Hindlimb muscle (tissue), 1 donor: ENCODE data around the gene MEGF8. TPM values are rescaled to one million over a fixed set of nuclear protein-coding genes. Genes with fewer than 3 reads are reported as not detected.
"Not testable (repeated sequence)": the region's sequence is repeated elsewhere in the genome, so short reads cannot be mapped to it uniquely, and the experiment has no call there.

ENCODE experiments used
- DNase-seq: peaks from one replicate; pipeline ENCODE4 v3.0.0-alpha.2; 2013
- polyA plus RNA-seq: library from polyadenylated mRNA; unstranded; fragments of 120-200 nt; gene quantifications from one replicate; pipeline ENCODE4 v1.2.1, GENCODE V29; 2013; ENCODE audit not compliant: insufficient read length

The MEGF8 gene
- polyA plus RNA-seq, 1 donor: 30.9 TPM

GRCh38 chr19:42333975-42334696, 8.7 kb downstream of the MEGF8 start:
- no peak for DNase-seq

DNA sequence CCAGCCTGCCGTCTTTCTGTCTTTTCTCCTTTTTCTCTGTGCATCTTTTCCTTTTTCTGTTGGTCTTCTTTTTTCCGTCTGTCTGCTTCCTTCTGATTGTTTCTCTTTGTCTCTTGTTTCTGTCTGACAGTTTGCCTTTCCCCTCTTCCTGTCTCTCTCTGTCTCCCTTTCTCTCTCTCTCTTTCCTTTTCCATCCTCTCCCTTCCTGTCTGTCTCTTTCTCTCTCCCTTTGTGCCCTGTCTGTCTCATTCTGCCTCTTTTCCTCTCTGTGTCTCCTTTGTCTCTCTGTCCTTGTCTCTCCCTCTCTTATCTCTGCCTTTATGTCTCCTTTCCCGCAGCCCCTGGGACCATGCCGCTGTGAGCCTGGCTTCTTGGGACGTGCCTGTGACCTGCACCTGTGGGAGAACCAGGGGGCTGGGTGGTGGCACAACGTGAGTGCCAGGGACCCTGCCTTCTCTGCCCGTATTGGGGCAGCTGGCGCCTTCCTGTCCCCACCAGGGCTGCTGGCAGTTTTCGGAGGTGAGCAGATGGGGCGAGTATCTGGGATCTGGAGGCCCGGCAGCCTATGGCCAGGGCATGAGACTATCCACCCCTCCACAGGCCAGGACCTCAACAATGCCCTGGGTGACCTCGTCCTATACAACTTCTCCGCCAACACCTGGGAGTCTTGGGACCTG, 9.4 kb downstream of the MEGF8 start:
- no peak for DNase-seq

DNA sequence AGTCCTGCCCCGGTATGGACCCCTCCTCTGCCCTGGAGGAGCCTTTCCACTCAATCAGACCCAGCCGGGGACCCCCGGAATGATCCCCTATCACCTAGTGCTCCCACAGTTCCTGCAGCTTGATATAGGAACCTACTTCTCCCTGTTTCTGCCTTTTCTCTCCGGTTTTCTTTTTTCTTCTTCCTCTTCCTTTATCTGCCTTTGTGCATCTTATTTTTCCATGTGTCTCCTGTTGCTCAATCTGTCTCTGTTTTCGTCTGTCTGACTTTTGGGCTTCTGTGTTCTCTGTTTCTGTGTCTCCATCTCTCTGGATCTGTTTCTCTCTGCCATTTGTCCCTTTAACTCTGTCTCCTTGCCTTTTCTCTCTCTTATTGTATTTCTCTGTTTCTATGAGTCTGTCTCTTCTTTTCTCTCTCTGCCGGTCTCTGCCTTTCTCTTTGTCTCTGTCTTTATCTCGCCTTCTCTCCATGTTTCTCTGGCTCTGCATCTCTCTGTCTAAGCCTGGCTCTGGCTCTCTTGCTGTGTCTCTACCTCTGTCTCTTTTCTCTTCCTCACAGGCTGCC, 10.0 kb downstream of the MEGF8 start:
- no peak for DNase-seq

GRCh38 chr19:42335971-42336370, 10.5 kb downstream of the MEGF8 start:
- no peak for DNase-seq

- not testable (repeated sequence) for DNase-seq
Observed at GRCh38 chr19:42339126-42339860, 13.9 kb downstream of the MEGF8 start.

GRCh38 chr19:42339922-42340321, 14.5 kb downstream of the MEGF8 start:
- not testable (repeated sequence) for DNase-seq

DNA sequence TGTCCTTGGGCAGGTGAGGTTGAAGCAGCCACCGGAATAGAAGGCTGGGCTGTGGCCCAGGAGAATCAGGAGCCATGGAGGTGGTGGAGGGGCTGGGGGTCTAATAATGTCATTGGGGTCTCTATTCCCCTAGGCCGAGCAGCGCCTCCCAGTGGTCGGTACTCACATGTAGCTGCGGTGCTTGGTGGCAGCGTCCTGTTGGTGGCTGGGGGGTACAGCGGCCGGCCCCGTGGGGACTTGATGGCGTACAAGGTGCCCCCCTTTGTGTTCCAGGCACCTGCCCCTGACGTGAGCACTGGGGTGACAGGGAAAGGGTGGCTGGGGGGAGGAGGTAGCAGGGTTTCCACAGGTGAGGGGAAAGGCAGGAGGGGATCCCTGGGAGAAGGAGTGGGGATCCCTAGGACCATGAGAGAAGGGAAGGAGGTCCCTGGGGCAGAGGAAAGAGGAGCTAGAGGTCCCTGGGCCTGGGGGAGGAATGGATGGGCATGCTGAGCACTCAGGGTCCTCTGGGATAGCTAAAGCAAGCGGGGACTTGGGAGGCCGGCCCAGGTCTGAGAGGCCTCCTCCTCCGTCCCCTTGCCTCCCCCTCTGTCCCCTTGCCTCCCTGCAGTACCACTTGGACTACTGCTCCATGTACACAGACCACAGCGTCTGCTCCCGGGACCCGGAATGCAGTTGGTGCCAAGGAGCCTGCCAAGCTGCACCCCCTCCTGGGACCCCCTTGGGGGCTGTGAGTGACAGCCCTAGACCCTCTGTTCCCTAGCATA, 18.1 kb downstream of the MEGF8 start:
- DNase-seq: no peak

GRCh38 chr19:42344336-42344893, 19.0 kb downstream of the MEGF8 start:
- DNase-seq: no peak

GRCh38 chr19:42345191-42345812, 19.9 kb downstream of the MEGF8 start:
- DNase-seq: no peak

- DNase-seq: no peak
Observed at GRCh38 chr19:42348211-42348610, 22.8 kb downstream of the MEGF8 start.

GRCh38 chr19:42349378-42350107, 24.1 kb downstream of the MEGF8 start:
- no peak for DNase-seq

- no peak for DNase-seq
Observed at GRCh38 chr19:42350417-42350816, 25.0 kb downstream of the MEGF8 start.

- DNase-seq: no peak
Observed at GRCh38 chr19:42351079-42351735, 25.8 kb downstream of the MEGF8 start.

- no peak for DNase-seq
Observed at GRCh38 chr19:42352301-42353259, 27.1 kb downstream of the MEGF8 start.

DNA sequence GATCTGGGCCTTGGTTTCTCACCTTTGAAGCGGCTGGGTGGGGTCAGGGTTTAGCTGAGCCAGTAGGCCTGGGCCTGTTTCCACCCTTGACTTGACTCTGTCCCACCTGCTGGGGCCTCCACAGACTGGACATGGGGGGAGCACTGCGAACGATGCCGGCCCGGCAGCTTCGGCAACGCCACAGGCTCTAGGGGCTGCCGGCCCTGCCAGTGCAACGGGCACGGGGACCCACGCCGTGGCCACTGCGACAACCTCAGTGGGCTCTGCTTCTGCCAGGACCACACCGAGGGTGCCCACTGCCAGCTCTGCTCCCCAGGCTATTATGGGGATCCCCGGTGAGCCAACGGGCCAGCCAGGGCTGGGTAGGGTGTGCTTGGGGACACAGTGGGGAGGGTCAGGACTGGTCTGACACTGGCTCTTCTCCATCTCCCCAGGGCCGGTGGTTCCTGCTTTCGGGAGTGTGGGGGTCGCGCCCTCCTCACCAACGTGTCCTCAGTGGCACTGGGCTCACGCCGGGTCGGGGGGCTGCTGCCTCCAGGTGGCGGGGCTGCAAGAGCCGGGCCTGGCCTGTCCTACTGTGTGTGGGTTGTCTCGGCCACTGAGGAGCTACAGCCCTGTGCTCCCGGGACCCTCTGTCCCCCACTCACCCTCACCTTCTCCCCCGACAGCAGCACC, 28.0 kb downstream of the MEGF8 start:
- no peak for DNase-seq

GRCh38 chr19:42355896-42356295, 30.5 kb downstream of the MEGF8 start:
- DNase-seq: no peak

DNA sequence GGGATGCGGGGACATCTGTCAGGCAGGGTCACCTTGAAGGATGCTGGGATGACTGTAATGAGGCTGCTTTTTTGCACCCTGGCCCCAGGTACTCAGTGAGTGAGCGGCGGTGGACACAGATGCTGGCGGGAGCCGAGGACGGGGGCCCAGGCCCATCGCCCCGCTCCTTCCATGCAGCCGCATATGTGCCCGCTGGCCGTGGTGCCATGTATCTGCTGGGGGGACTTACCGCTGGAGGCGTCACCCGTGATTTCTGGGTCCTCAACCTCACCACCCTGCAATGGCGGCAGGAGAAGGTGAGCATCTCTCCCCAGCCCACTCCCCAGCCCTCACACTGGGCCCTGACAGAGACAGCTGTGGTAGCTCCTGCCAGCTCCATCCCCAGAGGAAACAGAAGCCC, 31.3 kb downstream of the MEGF8 start:
- no peak for DNase-seq

- DNase-seq: no peak
Observed at GRCh38 chr19:42357290-42357689, 31.9 kb downstream of the MEGF8 start.
